ENCODE results near the gene MTFMT. TPM values are rescaled to one million over a fixed set of nuclear protein-coding genes. Genes with fewer than 3 reads are reported as not detected.

The MTFMT gene
- polyA plus RNA-seq, 1 experiment = 6.4 TPM

- ChIA-PET CTCF (interaction anchor here (1.4 to 6.5 kb wide), 3 partner anchors 11 to 33 kb away, joined by 3 to 59 read pairs (median 57); partner anchors contain the start of gene KBTBD13), POLR2A (no interaction called here)
Observed at GRCh38 chr15:65066001-65066634, 36.7 kb upstream of the MTFMT start.

GRCh38 chr15:65062726-65063125 is 33.3 kb upstream of the MTFMT start:
- POLR2A ChIA-PET = no interaction called here
- DNase-seq (ENCODE audit: low read depth) = no peak
- TF ChIP-seq CTCF (IDR thresholded peaks at IDR 0.05; ENCODE audit: insufficient read depth, low read depth, low read length) = no peak
- no peak overlapping the region for H3K4me3 ChIP-seq (ENCODE audit: low read depth, low read length)
- no peaks in the 10 kb centered on the region for H3K36me3 ChIP-seq (ENCODE audit: control insufficient read depth, insufficient read depth, low read length)
- CTCF ChIA-PET = interaction anchor here (0.7 to 5.8 kb wide), 5 partner anchors 9 to 252 kb away, joined by 3 to 36 read pairs (median 5); partner anchors contain the start of gene KBTBD13
- H3K27me3 ChIP-seq (ENCODE audit: control insufficient read depth, insufficient read depth, low read length) = peaks cover 33% of the 10 kb centered on the region

More at GRCh38 chr15:65066001-65066634, 36.7 kb upstream of the MTFMT start:
- H3K4me3 ChIP-seq (ENCODE audit: low read depth, low read length) = no peak overlapping the region
- peaks cover 26% of the 10 kb centered on the region for H3K27me3 ChIP-seq (ENCODE audit: control insufficient read depth, insufficient read depth, low read length)
- no peaks in the 10 kb centered on the region for H3K36me3 ChIP-seq (ENCODE audit: control insufficient read depth, insufficient read depth, low read length)
- DNase-seq (ENCODE audit: low read depth) = no peak
- TF ChIP-seq CTCF (IDR thresholded peaks at IDR 0.05; ENCODE audit: insufficient read depth, low read depth, low read length) = no peak

GRCh38 chr15:65062061-65062460 is 32.6 kb upstream of the MTFMT start:
- TF ChIP-seq CTCF (IDR thresholded peaks at IDR 0.05; ENCODE audit: insufficient read depth, low read depth, low read length) = no peak
- H3K36me3 ChIP-seq (ENCODE audit: control insufficient read depth, insufficient read depth, low read length) = no peaks in the 10 kb centered on the region
- no peak for DNase-seq (ENCODE audit: low read depth)
- ChIA-PET CTCF (interaction anchor here (0.7 to 5.8 kb wide), 5 partner anchors 8 to 252 kb away, joined by 3 to 36 read pairs (median 5); partner anchors contain the start of gene KBTBD13), POLR2A (no interaction called here)
- peaks cover 29% of the 10 kb centered on the region for H3K27me3 ChIP-seq (ENCODE audit: control insufficient read depth, insufficient read depth, low read length)
- no peak overlapping the region for H3K4me3 ChIP-seq (ENCODE audit: low read depth, low read length)

GRCh38 chr15:65060641-65061397 is 31.4 kb upstream of the MTFMT start:
- ChIA-PET CTCF (interaction anchor here (1.3 to 5.8 kb wide), 4 partner anchors 16 to 250 kb away, joined by 3 to 36 read pairs (median 9); partner anchors contain the start of gene KBTBD13), POLR2A (no interaction called here)
- DNase-seq (ENCODE audit: low read depth) = no peak
- Histone ChIP-seq H3K4me3 (ENCODE audit: low read depth, low read length) (no peak overlapping the region), H3K27me3 (ENCODE audit: control insufficient read depth, insufficient read depth, low read length) (peaks cover 22% of the 10 kb centered on the region), H3K36me3 (ENCODE audit: control insufficient read depth, insufficient read depth, low read length) (no peaks in the 10 kb centered on the region)
- TF ChIP-seq CTCF (IDR thresholded peaks at IDR 0.05; ENCODE audit: insufficient read depth, low read depth, low read length) = no peak

GRCh38 chr15:65059931-65060596 is 30.6 kb upstream of the MTFMT start:
- ChIA-PET CTCF (interaction anchor here (1.3 to 5.8 kb wide), 3 partner anchors 17 to 41 kb away, joined by 3 to 36 read pairs (median 13); partner anchors contain the start of gene KBTBD13), POLR2A (no interaction called here)
- TF ChIP-seq CTCF (IDR thresholded peaks at IDR 0.05; ENCODE audit: insufficient read depth, low read depth, low read length) = no peak

More at GRCh38 chr15:65059931-65060596, 30.6 kb upstream of the MTFMT start:
- H3K36me3 ChIP-seq (ENCODE audit: control insufficient read depth, insufficient read depth, low read length) = no peaks in the 10 kb centered on the region
- DNase-seq (ENCODE audit: low read depth) = no peak
- peaks cover 15% of the 10 kb centered on the region for H3K27me3 ChIP-seq (ENCODE audit: control insufficient read depth, insufficient read depth, low read length)
- no peak overlapping the region for H3K4me3 ChIP-seq (ENCODE audit: low read depth, low read length)

Data from BJ (cell line).